ENCODE data around the gene USP21.

GRCh38 chr1:161188381-161188780 lies 29.1 kb downstream of the USP21 start:
- TF ChIP-seq POLR2AphosphoS5 (IDR thresholded peaks at IDR 0.05; ENCODE audit: low read depth, low read length) (no peak), TAF1 (IDR thresholded peaks at IDR 0.05; ENCODE audit: borderline replicate concordance, insufficient read depth, low read length) (no peak), REST (IDR thresholded peaks at IDR 0.05; ENCODE audit: insufficient read depth in 1 of 2, low read depth in 2 of 2, low read length in 2 of 2) (no peak), SIN3A (IDR thresholded peaks at IDR 0.05; ENCODE audit: borderline replicate concordance, insufficient read depth, low read length) (no peak), FOXP2 (optimal IDR thresholded peaks at IDR 0.05; ENCODE audit: borderline replicate concordance, extremely low read depth, extremely low read length, insufficient read depth) (no peak)

Data from PFSK-1 (cell line).